Liver (tissue), 9 donors: ENCODE data around the gene CBY2. TPM values are rescaled to one million over a fixed set of nuclear protein-coding genes. Genes with fewer than 3 reads are reported as not detected.

Experiments
- DNase-seq: peaks from one replicate; pipeline ENCODE4 v3.0.0-alpha.2; 2017; ENCODE audit warnings: low spot score
- H3K27ac ChIP-seq, 2 donors: one replicate each; pipeline ENCODE4 v1.7.0; 2013; ENCODE audit warnings: inconsistent platforms in 2 of 2, low read length in 2 of 2, control low read depth in 1 of 2, low read depth in 1 of 2, mild to moderate bottlenecking in 1 of 2
- H3K27me3 ChIP-seq, 4 donors: one replicate each; pipeline versions ENCODE4 v1.6.1 to v1.7.0; 2013; ENCODE audit warnings: low read length in 3 of 4, inconsistent platforms in 1 of 4, mild to moderate bottlenecking in 1 of 4, moderate library complexity in 1 of 4; ENCODE audit not compliant: control insufficient read depth in 4 of 4, insufficient read depth in 4 of 4
- H3K36me3 ChIP-seq, 4 donors: one replicate each; pipeline versions ENCODE4 v1.6.1 to v1.7.0; 2013; ENCODE audit warnings: low read length in 3 of 4, mild to moderate bottlenecking in 3 of 4, low read depth in 1 of 4, moderate library complexity in 1 of 4; ENCODE audit not compliant: control insufficient read depth in 4 of 4, insufficient read depth in 3 of 4
- H3K4me1 ChIP-seq, 4 donors: one replicate each; pipeline versions ENCODE4 v1.6.1 to v1.7.0; 2013; ENCODE audit warnings: low read length in 3 of 4, mild to moderate bottlenecking in 3 of 4, moderate library complexity in 1 of 4; ENCODE audit not compliant: control insufficient read depth in 4 of 4, insufficient read depth in 4 of 4
- H3K4me3 ChIP-seq, 3 donors: one replicate each; pipeline versions ENCODE4 v1.6.1 to v1.7.0; 2013; ENCODE audit warnings: low read length in 3 of 3, control low read depth in 1 of 3, low read depth in 1 of 3, mild to moderate bottlenecking in 1 of 3
- H3K9ac ChIP-seq, 2 donors: one replicate each; pipeline ENCODE4 v1.7.0; 2013; ENCODE audit warnings: low read length in 2 of 2, mild to moderate bottlenecking in 2 of 2, moderate library complexity in 2 of 2, control low read depth in 1 of 2, low read depth in 1 of 2
- H3K9me3 ChIP-seq, 4 donors: one replicate each; pipeline versions ENCODE4 v1.6.1 to v1.7.0; 2013; ENCODE audit warnings: low read length in 3 of 4; ENCODE audit not compliant: control insufficient read depth in 4 of 4
- ATF3 ChIP-seq: IDR thresholded peaks from 2 replicates; pipeline ENCODE4 v1.6.1; 2016; ENCODE audit warnings: antibody characterized with exemption
- CTCF ChIP-seq: fragments of 150-350 bp; IDR thresholded peaks from 2 replicates; pipeline ENCODE4 v1.5.1; 2017; ENCODE audit warnings: improper control_type of control experiment, low read depth, low read length; ENCODE audit not compliant: missing input control
- EGR1 ChIP-seq, 2 donors: IDR thresholded peaks; 2 replicates each; pipeline ENCODE4 v1.6.1; 2016 to 2018; ENCODE audit warnings: antibody characterized with exemption in 2 of 2, low read depth in 2 of 2
- FOXA1 ChIP-seq: IDR thresholded peaks from 2 replicates; pipeline ENCODE4 v1.6.1; 2016; ENCODE audit warnings: antibody characterized with exemption
- FOXA2 ChIP-seq: IDR thresholded peaks from 2 replicates; pipeline ENCODE4 v1.6.1; 2016; ENCODE audit warnings: antibody characterized with exemption
- GABPA ChIP-seq, 2 donors: IDR thresholded peaks in 1 of 2; conservative IDR thresholded peaks in 1 of 2; 2 replicates each; pipeline ENCODE4 v1.6.1; 2016; ENCODE audit warnings: antibody characterized with exemption in 2 of 2, mild to moderate bottlenecking in 1 of 2, moderate library complexity in 1 of 2
- HNF4A ChIP-seq, 2 donors: conservative IDR thresholded peaks; 2 replicates each; pipeline ENCODE4 v1.6.1; 2016; ENCODE audit warnings: antibody characterized with exemption in 2 of 2, mild to moderate bottlenecking in 2 of 2
- HNF4G ChIP-seq: IDR thresholded peaks from 2 replicates; pipeline ENCODE4 v1.6.1; 2016; ENCODE audit warnings: antibody characterized with exemption
- JUND ChIP-seq, 2 donors: IDR thresholded peaks; 2 replicates each; pipeline ENCODE4 v1.6.1; 2016; ENCODE audit warnings: antibody characterized with exemption in 2 of 2
- MAX ChIP-seq: IDR thresholded peaks from 2 replicates; pipeline ENCODE4 v1.6.1; 2016; ENCODE audit warnings: antibody characterized with exemption
- NR2F2 ChIP-seq: IDR thresholded peaks from 2 replicates; pipeline ENCODE4 v1.6.1; 2016; ENCODE audit warnings: antibody characterized with exemption
- RAD21 ChIP-seq, 2 donors: IDR thresholded peaks; 2 replicates each; pipeline ENCODE4 v1.6.1; 2016; ENCODE audit warnings: antibody characterized with exemption in 2 of 2, mild to moderate bottlenecking in 2 of 2
- REST ChIP-seq: IDR thresholded peaks from 2 replicates; pipeline ENCODE4 v1.6.1; 2016; ENCODE audit warnings: antibody characterized with exemption, mild to moderate bottlenecking
- RXRA ChIP-seq, 2 donors: IDR thresholded peaks; 2 replicates each; pipeline ENCODE4 v1.6.1; 2017 to 2018; ENCODE audit warnings: antibody characterized with exemption in 2 of 2, mild to moderate bottlenecking in 1 of 2
- SP1 ChIP-seq: IDR thresholded peaks from 2 replicates; pipeline ENCODE4 v1.6.1; 2018; ENCODE audit warnings: antibody characterized with exemption, mild to moderate bottlenecking
- TAF1 ChIP-seq: conservative IDR thresholded peaks from 2 replicates; pipeline ENCODE4 v1.6.1; 2016; ENCODE audit warnings: antibody characterized with exemption, mild to moderate bottlenecking
- YY1 ChIP-seq: IDR thresholded peaks from 2 replicates; pipeline ENCODE4 v1.6.1; 2016; ENCODE audit warnings: antibody characterized with exemption, mild to moderate bottlenecking
- ZBTB33 ChIP-seq: IDR thresholded peaks from 2 replicates; pipeline ENCODE4 v1.6.1; 2016; ENCODE audit warnings: antibody characterized with exemption
- WGBS: extraction: QIAGEN DNeasy Blood & Tissue Kit; methylation state at CpG from one replicate; pipeline ENCODE4 v1.1.7; 2013; 5-methylcytosine and 5-hydroxymethylcytosine counted together
- polyA plus RNA-seq, 2 donors: library from polyadenylated mRNA; stranded (reverse) in 1 of 2; unstranded in 1 of 2; fragments of 200-250 nt in 1 of 2; fragments of >200 nt in 1 of 2; fragmentation: Nextera tagmentation in 1 of 2; extraction: Ambion mirVana in 1 of 2; gene quantifications; one replicate each; pipeline versions ENCODE4 v1.2.1 to v1.2.3, GENCODE V29; 2013 to 2015
- total RNA-seq, 2 donors: library from RNA; depleted of rRNA; stranded (reverse); fragments of >200 nt; gene quantifications; one replicate each; pipeline ENCODE4 v1.2.3, GENCODE V29; 2014
- donor health status: healthy.
- donor health status: healthy.
- donor health status: healthy.
- donor health status: healthy.
- donor health status: healthy.

CBY2 gene
- total and polyA plus RNA-seq, 4 donors: not detected

GRCh38 chr13:45742985-45743384, 40.9 kb downstream of the CBY2 start:
- Histone ChIP-seq H3K4me3 (no peak overlapping the region), H3K27ac (no peak overlapping the region), H3K27me3 (peaks cover 0 to 3% (median 0%) of the 10 kb centered on the region in 4 donors), H3K36me3 (no peaks in the 10 kb centered on the region), H3K9me3 (no peaks in the 10 kb centered on the region), H3K9ac (no peak overlapping the region), H3K4me1 (no peaks in the 10 kb centered on the region)
- DNase-seq: no peak
- WGBS: 90% methylated on average over 5 of the region's 5 CpGs
- no peak for TF ChIP-seq RXRA (IDR thresholded peaks at IDR 0.05)
- no peak for TF ChIP-seq ATF3
- no peak for TF ChIP-seq REST
- no peak for TF ChIP-seq TAF1
- no peak for TF ChIP-seq ZBTB33
- TF ChIP-seq HNF4A (conservative IDR thresholded peaks at IDR 0.05): no peak
- TF ChIP-seq CTCF: no peak
- no peak for TF ChIP-seq SP1

GRCh38 chr13:45744979-45745378, 42.9 kb downstream of the CBY2 start:
- Histone ChIP-seq H3K4me1 (no peaks in the 10 kb centered on the region), H3K9ac (no peak overlapping the region)
- DNase-seq: no peak
- TF ChIP-seq SP1: no peak
- no peak for TF ChIP-seq RXRA (IDR thresholded peaks at IDR 0.05)
- no peak for TF ChIP-seq TAF1
- TF ChIP-seq CTCF: no peak
- no peak for TF ChIP-seq ZBTB33
- no peak for TF ChIP-seq HNF4G
- no peak for TF ChIP-seq ATF3
- no peak for TF ChIP-seq MAX
- no peak for TF ChIP-seq NR2F2
- TF ChIP-seq FOXA2: no peak
- TF ChIP-seq RAD21 (IDR thresholded peaks at IDR 0.05): no peak
- TF ChIP-seq GABPA (IDR thresholded peaks at IDR 0.05 in 1 of 2, conservative IDR thresholded peaks at IDR 0.05 in 1 of 2): no peak
- no peak for TF ChIP-seq FOXA1
- TF ChIP-seq JUND (IDR thresholded peaks at IDR 0.05): no peak
- TF ChIP-seq HNF4A (conservative IDR thresholded peaks at IDR 0.05): no peak
- no peak for TF ChIP-seq YY1
- TF ChIP-seq EGR1 (IDR thresholded peaks at IDR 0.05; ENCODE audit: low read depth in 2 of 2): no peak

More at GRCh38 chr13:45744979-45745378, 42.9 kb downstream of the CBY2 start:
- Histone ChIP-seq H3K9me3 (no peaks in the 10 kb centered on the region), H3K27me3 (peaks cover 0 to 3% (median 0%) of the 10 kb centered on the region in 4 donors), H3K36me3 (no peaks in the 10 kb centered on the region), H3K4me3 (no peak overlapping the region), H3K27ac (no peak overlapping the region)
- 82% methylated on average over 3 of the region's 3 CpGs for WGBS
